DMS114 treated with DMSO at 0.1 percent for 48 hours (cell line): ENCODE results near the gene RBPMS2.

ENCODE experiments used
- DNase-seq: peaks from one replicate; lab custom pipeline; 2025; ENCODE audit not compliant: unreplicated experiment; lab: John Stamatoyannopoulos, UW

Gene RBPMS2

DNA sequence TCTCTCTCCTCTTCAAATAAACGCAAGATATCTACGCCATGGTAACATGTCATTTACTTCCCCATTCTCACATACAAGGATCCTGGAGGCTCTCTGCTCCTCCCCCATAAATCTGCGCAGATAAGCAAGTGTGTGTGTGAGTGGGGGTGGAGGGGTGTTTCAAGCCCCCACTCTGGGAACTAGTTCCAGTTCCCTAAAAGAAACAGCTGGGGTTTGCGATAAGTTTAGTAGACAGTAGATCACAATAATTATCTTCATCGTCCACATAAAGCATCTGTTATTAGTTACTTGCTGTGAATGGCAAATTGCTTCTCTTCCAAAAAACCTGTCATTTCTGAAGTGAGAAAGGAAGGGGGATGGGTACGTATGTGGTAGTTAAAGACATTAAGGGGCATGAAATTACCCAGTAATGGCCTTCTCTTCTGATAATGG is 79.8 kb downstream of the RBPMS2 start:
- DNase-seq: no peak

DNA sequence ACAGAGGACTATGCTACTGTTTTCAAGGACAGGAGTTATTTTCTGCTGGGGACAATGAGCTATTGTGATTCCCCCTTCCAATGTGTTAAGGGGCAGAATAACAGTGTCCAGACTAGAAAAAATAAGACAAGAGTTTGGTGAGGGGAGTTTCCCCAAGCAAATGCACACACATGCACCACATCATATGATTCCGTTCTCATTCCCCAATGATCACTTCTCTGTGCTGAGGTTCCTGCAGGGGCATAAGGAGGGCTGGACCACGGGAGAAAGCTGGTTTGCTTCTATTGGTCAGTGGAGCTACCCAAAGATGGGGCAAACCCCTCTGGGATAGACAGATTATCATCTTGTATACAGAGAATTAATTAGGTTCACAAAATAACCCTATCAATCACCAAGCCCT is 80.6 kb downstream of the RBPMS2 start:
- DNase-seq: no peak

DNA sequence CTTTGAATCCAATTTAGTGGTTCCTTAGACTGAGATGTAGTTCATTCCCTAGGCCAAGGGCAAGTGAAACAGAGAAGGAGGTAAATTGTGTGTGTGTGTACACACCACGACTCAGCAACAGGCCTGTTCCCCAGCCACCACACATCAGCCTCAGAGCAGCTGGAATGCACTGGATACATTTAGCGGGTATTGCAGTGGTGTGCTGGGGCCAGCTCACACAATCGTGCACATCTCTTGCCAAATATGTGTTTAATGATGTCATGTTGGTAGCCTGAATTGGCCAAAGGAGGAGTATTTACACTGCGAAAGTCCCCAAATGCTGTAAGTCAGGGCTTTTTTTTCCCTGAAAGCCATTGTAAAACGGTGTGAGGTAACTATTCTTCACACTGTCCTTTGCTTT is 82.3 kb downstream of the RBPMS2 start:
- DNase-seq: no peak

DNA sequence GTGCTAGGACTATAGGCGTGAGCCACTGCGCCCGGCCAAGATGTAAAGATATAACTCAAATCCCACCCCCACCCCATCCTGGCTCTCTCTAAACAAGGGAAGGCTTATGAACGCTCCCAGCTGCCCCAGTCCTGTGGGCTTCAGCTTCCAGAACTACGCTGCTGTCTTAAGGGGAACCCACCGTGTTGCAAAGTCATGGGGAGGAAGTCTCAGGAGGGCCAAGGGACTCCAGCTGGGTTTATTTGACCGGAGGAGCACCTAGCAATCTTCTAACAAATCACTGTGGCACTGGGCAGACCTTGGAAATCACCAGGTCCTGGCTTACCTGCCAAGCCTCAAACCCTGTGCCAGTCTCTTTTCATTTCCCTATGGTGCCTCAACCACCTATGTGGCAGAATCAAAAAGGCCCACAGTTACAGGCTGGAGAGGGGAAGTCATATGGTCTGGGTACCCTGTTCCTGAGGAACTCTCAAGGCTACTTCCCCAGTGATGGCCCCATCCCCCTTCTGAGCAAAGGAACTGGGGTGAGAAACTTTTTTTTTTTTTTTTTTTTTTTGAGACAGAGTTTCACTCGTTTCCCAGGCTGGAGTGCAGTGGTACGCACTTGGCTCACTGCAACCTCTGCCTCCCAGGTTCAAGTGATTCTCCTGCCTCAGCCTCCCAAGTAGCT is 83.4 kb downstream of the RBPMS2 start:
- no peak for DNase-seq

GRCh38 chr15:64690578-64691296 is 84.7 kb downstream of the RBPMS2 start:
- peak; percentile 28 for DNase-seq

DNA sequence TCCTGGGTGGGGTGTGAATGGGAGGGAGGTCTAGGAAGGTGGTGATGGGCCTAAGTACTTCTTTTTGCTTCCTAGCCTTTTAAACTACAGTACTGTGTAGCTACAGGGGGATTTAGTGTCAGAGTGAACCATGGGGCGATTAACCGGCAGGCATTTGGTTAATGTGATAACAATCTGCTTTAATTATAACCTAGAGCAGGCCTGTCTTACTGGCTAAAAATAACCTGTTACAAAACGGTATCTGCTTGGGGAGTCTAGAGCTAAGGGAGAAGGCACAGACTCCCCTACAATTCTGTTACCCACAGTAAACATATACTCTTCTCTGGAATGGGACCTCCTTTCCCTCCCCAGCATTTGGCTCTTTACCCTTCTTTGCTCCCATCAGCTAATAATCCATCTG is 85.4 kb downstream of the RBPMS2 start:
- DNase-seq: no peak
